ENCODE results near the gene GPC6. TPM values are rescaled to one million over a fixed set of nuclear protein-coding genes. Genes with fewer than 3 reads are reported as not detected.

The GPC6 gene
- polyA plus RNA-seq, 3 donors: 54.9 to 59.5 (median 55.3) TPM

GRCh38 chr13:93922063-93922855, 695.7 kb downstream of the GPC6 start:
- no peak for DNase-seq

- no peak for DNase-seq
These were observed 699.4 kb downstream of the GPC6 start for GRCh38 chr13:93925990-93926389.

DNA sequence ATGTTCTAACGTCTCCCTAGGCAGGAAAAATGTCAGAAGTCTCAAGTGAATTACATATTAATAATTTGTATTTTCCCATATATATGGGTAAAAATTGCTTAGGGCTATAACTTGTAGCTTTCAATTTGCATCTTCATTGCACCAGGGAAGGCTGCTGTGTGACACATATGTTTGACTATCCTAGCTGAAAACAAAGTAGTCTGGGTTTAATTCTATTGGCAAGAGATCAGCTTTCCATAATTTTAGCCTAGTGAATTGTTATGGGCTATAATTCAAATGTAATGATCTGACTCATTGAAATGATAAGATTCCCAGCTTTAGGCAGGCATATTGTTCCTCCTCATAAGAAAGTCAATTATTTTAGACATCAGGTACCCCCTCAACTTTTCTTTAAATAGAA, 699.8 kb downstream of the GPC6 start:
- DNase-seq: no peak

GRCh38 chr13:93927431-93927830, 700.8 kb downstream of the GPC6 start:
- no peak for DNase-seq

GRCh38 chr13:93932901-93933300, 706.3 kb downstream of the GPC6 start:
- DNase-seq: no peak

DNA sequence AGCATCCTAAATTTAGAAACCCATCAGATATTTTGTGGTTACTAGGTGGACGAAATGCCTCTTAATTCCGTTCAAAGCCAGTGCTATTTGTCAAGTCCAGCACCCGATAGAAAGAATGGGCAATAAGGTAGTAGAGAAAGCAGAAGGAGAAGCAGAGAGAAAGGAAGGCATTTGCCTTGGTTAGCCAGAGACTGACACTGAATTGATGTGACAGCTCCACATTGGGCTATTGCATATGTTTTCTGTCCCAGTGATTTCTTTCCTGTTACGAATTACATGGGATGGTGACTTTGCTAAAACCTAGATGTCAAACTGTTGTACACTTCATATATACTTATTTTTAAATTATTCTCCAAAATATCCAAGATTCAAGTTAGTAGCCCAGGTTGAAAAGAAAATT, 710.3 kb downstream of the GPC6 start:
- no peak for DNase-seq

DNA sequence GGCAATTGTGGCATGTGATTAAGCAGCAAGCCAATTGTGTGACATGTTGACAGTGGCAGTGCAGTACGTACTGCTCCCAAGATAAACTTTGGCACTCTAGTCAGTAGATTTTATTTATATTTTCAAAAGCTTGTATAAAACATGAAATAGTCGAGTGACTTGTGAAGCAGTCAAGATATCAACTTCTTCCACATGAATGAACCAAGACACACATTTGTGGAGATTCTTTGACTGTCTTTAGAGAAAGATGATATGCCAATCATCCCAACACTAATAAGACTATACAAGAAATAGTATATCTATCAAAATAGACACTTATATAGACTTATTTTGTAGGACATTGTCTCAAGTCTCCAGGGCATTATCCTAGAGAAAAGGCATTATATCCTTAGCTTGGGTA, 714.8 kb downstream of the GPC6 start:
- DNase-seq: no peak

GRCh38 chr13:93942016-93942415, 715.4 kb downstream of the GPC6 start:
- DNase-seq: no peak

DNA sequence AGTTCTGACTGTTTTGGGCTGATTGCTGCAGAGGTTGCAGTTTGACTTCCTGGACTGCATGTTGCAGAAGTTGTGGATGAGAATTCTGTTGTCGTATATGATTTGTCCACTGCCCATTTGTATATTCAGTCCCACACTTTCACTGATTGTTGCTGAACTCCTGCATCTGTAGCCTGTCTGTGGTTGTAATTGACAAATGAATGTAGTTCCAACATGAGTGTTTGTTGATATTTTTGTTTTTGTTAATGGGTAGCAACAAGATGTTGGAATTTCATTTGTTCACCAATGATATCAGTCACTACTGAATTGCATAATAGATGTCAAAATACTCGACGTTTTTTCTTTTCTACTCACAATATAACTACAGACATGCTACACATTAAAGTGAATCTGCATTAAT, 719.0 kb downstream of the GPC6 start:
- DNase-seq: no peak

DNA sequence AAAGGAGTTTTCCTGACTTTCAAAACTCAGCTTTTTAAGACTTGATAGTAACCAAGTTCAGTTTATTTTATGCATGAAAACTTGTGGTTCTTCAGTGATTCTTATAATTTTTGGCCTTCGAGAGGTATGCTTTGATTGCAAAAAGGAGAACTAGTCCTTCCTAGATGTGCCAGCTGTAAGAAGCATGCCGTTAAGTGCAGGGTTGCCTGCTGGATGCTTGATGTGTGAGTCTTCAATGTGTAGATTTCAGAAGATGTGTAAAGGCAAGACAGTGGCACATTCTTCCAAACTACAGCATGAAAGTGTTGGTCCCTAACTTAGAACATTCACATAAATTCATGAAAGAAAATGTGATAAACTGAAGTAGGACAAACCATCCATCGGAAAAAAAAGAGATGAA, 720.4 kb downstream of the GPC6 start:
- no peak for DNase-seq

- DNase-seq: no peak
These were observed 721.0 kb downstream of the GPC6 start for GRCh38 chr13:93947651-93948050.

- no peak for DNase-seq
These were observed 721.7 kb downstream of the GPC6 start for GRCh38 chr13:93948162-93948922.

DNA sequence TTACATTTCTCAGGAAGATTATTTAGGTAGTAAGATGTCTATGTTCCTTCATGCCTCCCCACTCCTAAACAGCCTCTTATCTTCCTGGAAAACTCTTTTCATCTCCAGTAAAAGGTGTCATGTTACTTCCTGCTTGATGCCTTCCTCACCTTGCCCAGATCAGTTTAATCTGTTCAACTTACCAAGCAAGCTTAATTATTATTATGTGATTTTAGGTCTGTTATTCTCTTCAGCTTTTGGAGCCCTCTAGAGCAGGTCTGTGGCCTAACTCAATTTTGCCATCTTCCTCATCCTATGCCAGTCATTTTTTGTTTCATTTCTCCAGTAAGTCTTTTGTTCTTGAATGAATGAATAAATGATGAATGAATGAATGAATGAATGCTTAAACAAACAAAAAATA, 724.5 kb downstream of the GPC6 start:
- no peak for DNase-seq

GRCh38 chr13:93951951-93952350, 725.3 kb downstream of the GPC6 start:
- DNase-seq: no peak

DNA sequence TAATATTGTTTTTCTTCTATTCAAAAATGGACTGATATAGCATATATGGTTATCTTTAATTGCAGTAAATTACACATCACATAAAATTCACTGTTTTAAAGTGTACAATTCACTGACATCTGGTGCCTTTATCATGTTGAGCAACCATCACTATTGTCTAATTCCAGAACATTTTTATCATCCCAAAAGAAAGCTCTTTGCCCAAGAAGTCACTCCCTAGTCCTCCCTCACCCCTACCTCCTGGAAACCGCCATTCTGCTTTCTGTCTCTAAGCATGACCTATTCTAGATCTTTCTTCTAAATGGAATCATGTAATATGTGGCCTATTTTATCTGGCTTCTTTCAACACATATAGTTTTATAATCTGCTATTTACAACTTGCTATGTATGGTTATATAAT, 727.2 kb downstream of the GPC6 start:
- DNase-seq: no peak

DNA sequence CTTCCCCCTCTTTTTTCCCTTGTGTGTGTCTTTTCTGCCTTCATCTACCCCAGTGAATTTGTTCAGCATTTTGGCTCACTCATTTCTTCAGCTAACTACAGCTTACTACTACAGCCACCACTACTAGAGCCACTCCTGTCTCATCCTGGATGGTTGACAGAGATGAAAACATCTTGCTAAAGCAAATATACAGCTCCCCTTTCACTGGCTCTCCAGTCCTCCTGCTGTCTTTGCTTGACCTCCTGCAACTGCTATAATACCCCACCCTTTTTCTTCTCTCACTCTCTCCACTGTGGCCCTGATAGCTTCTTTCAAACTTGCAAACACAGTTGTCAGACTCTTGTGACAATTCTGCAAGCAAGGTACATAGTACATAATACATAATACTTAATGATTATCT, 729.3 kb downstream of the GPC6 start:
- no peak for DNase-seq

DNA sequence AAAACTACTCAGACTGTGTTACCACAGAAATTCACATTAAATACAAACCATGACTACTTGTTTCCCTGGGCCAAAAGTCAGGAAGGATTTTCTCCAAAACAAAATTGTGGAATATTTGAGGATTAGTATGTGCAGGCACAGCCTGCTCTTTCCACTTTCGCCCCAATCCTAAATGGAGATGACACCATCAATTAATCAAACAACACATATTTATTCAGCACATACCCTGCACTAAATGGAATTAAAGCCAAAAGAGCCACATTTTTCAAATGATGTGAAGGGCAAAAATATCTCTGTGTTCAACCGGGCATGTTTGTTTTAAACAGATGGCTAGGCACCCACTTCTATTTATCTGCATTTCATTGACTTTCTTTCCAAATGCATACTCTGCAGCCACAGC, 729.8 kb downstream of the GPC6 start:
- no peak for DNase-seq

GRCh38 chr13:93957371-93957770, 730.8 kb downstream of the GPC6 start:
- DNase-seq: no peak

DNA sequence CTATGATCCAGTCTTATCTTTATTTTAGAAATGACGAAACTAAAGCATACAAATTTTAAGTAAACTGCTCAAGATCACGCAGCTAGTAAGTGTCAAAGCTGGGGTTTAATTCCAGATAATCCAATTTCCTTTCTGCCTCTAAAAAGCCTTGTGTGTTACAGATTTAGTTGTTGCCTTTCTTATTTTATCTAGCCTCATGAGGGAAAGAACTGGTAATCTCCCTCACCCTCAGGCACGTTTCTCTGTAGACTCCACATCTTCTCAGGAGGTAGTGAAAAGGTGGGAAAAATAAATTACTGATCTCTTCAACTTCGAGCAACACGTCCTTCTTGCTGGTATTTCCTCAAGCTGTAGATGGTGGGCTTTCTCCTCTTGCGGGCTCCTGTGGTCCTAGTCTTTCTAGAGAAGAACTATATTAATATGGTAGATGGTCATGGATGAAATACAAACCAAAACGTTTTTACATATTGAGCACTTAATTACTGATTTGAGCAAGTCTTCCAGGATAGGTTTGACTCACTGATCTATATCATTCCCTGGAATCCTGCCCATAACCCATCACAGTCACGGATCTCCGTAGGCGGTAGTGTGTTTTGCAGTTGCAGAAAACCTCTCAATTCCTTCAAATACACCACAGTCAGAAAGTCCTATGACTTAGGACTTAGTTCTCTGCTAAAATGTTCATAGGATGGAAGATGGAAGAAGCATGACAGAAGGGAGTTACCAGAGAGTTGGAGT, 733.4 kb downstream of the GPC6 start:
- no peak for DNase-seq

DNA sequence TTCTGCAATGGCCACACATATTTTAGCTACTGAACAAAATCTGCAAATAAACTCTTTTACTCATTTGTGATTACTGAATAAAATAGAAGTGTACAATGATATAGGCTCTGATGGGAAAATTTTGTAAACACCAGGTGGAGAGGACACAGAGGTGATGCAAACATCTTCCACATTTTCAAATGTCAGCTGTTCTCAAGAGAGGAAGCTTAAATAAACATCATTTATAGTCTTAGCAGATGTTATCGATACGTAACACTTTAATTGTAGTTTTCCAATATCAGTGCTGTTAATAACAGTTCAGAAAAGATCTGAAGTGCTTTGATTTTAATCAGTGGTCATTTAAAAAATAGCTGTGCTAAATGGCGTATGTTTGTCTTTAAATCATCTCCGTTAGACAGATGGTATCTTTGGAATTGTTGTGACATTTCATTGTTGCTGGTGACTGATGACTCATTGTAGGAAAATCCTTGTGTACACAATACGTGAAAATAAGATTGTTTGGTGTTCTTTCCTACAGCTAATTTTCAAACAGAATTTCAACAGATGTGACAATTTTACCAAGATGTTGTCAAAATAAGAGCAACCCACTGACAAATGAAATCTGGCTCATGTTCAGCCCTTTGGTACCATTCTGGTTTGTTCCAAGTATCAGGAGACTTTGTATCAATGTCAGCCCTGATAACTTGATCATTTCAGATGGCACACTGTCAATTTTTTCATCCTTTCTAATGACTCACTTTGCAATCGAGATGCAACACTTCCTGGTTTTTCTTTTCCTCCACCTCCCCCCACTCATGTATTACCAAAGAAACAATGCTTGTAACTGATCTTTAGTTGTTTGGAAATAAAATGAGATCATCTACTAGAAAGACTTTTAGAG, 736.9 kb downstream of the GPC6 start:
- no peak for DNase-seq

GRCh38 chr13:93964146-93964512, 737.5 kb downstream of the GPC6 start:
- DNase-seq: no peak

DNA sequence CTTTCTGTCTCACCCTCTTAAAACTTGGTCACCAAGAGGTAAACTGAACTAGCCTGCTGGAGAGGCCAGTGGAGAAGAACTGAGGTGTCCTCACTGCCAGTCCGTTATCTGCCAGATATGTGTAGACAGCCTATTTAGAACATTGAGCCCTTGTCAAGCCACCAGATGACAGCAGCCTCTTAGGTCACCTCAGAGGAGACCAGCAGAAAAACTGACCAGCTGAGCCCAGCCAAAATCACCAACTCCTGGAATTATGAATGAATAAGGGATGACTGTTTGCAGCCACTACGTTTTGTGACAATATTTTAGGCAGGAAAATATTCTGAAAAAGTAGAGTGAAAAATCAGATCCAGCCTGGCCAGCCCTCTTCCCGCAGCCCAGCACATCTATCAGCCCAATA, 739.0 kb downstream of the GPC6 start:
- no peak for DNase-seq

All from renal pelvis (tissue), 4 donors.